Measurements from ENCODE around the gene MACROD2. TPM values are rescaled to one million over a fixed set of nuclear protein-coding genes. Genes with fewer than 3 reads are reported as not detected.
A peak's percentile ranks its signal among the peaks of the same experiment; 100 is the strongest.

MACROD2 gene
- total RNA-seq, 1 experiment from 2014 or later: 0.86 TPM

DNA sequence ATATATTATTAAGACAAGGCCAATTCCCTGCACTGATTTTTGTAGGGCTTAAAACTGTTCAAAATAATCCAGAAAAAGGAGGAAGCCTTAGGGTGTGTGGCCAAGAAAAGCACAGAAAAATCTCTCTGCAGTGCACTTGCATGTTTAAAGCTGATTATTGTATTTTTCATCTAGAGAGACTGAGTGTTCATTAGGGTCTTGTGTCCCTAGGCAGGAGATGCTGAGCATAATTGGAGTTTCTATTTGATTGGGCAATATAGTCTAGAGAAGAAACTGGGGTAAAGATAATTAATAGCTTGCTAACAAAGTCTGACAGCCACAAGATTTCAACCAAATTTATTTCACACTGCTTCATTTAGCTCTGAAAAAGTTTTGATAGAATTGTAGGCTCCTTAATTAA is 339.7 kb downstream of the MACROD2 start:
- DNase-seq (ENCODE audit: low read depth): no peak

DNA sequence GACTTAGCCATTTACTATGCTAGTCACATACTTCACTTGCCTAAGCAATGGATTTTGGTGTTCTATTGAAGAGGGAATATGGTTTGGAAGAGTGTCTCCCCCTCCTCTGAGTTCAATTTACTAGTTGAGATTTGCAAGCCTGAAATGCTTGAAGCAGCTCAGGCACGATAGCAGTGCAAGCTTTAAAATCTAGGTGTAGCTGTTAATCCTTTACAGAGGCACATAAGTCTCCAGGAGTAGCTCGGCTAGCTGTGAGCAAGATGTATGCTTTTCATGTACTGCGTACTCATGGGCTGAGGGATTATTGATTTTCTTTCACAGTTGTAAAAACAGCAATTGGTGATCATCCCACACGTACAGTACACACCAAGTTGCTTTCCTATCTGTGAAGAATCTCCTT is 341.4 kb downstream of the MACROD2 start:
- DNase-seq (ENCODE audit: low read depth): no peak

DNA sequence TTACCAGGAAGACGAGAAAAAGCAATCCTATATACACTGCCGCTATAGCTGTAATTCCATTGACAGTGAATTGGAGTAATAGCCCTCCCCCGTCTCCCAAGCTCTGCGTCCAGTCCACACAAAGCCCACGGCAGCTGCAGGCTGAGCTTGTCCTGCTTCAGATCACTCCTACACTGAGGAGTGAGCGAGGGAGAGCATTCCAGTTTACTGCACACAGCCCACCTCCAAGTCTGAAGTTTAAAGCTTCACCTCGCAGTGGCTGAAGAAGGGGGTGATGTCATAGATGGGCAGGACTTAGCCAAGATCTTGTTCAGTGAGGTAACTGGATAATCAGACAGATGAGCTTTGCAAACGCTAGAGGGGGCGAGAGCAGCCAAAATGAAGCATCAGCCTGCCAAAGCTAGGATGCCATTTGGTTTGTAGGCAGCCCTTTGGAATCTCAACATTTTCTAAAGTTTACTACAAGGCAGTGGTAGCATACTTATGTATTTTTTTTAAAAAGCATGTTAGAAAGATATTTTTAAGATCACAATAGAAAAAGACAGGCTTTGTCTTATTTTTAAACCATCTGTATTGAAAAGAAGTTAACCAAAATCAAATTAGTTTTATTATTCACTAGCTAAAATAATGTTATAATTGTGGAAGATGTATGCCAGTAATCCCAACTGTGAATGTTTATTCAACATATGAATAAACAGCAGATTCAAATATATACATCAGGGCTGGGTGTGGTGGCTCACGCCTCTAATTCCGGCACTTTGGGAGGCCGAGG is 342.3 kb downstream of the MACROD2 start, which contains the start of gene FLRT3:
TSS of gene FLRT3 (minus strand) at position 213 of the 772 bp plus-strand sequence. CDS start 10,106 bp downstream, outside the sequence.
- peak; percentile 69 for DNase-seq (ENCODE audit: low read depth)

DNA sequence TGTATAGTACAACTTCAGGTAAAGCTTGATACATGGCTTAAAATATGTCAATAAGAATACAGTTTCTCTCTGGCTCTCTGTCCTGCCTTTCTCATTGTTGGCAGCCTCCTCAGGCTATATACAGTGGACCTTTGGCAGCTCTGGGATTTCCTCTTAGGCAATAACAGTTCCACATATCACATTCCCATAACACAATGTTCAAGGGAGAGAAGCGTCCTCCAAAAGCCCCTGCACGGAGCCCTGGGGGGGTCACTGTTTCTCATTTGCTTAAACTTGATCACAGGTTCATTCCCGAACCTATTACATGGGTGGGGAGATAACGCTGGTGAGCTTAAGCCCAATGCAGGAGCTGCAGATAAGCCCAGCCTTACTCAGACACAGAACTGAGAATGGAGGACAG is 346.5 kb downstream of the MACROD2 start:
- DNase-seq (ENCODE audit: low read depth): no peak

DNA sequence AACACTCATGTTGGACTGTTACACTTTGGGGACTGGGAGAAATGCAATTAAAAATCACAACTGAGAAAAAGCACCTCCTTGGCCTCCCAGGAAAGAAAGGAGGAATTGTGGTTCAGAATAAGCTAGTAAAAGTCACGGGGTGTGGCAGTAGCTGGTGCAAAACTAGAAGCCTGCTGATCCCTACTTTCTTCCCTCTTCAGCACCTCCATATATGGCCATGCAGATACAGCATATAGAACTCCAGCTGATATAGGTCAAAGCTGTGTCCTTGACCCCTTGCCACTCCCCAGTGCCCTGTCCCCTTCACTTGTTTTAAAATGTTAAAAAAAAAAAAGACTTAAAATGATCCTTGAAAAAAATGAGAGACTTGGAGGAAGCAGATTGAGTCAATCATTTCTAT is 347.6 kb downstream of the MACROD2 start:
- no peak for DNase-seq (ENCODE audit: low read depth)

DNA sequence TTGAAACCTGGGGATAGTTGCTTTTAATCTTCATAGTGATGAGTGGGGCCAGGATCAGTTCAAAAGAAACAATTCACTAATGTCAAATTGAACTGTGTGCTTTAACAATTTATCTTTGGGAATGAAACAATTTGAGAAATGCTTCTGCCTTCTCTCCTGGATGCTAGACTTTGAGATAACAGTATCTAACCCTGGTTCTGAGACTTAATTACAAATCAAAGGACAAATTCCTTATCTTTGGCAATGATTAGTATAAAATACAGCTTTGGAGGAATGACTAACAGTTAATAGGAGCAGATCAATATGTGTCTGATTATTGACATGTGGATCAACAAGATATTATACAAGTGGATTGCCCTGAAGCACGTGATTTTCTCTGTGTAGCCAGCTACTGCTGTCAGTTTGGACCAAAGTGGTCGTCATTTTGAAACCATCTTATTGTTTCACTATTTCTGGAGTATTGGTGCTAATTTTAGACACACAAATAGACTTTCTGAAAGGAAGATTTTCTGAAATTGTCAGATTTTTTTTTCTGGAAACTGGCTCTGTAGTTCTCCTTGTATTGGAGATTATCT is 348.3 kb downstream of the MACROD2 start:
- DNase-seq (ENCODE audit: low read depth): no peak

DNA sequence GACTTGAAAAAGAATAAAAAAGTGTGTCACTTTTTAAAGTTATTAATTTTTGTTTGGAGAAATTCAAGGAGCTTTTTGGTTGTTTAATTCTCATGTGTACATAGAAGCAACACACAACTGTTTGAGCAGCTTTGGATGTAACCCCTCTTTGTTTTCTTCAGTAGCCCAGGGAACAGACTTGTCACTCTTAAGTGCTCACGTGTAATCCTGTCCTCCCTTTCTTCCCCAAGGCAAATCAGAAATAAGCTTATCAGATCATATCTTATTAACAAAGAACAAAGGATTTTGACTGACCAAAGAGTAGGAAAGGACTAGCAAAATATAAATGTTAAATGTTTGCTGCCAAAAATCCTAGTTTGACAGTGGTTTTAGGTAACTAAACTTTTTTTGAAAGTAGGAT is 349.4 kb downstream of the MACROD2 start:
- no peak for DNase-seq (ENCODE audit: low read depth)

DNA sequence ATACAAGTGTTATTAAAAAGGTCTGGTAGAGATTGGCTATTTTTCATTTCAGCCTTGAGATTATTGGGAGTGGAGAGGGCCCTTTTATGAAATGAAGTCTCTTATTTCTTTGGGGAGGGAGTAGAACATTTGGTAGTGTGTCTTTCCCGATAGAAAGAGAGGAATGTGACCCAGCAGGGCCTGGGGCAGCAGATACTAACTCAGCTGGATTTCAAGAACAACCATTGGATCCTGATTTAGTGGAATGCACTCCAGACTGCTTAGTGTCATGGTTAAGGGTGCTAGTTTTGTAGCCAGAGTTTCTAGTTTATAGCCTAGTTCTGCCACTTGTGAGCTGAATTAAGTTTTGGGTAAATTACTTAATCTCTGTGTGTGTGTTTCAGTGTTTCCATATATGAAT is 360.5 kb downstream of the MACROD2 start:
- no peak for DNase-seq (ENCODE audit: low read depth)

DNA sequence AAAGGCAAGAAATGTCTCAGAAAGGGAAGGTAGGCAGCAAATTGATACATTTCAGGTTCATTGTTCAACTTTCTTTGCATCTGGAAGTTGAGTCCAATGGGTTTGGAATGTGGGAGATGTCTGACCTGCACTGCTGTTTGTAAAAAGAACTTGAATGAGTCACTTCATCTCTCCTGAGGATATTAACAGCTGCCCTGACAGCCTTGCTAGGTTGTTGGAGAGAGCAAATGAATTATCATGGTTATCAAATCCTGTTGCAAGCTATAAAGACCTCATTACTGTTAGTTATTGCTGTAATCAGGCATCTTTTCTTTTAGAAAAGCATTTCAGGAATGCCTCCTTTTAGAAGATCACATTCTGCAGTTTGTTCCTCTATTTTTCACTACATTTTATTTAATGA is 365.1 kb downstream of the MACROD2 start:
- DNase-seq (ENCODE audit: low read depth): no peak

DNA sequence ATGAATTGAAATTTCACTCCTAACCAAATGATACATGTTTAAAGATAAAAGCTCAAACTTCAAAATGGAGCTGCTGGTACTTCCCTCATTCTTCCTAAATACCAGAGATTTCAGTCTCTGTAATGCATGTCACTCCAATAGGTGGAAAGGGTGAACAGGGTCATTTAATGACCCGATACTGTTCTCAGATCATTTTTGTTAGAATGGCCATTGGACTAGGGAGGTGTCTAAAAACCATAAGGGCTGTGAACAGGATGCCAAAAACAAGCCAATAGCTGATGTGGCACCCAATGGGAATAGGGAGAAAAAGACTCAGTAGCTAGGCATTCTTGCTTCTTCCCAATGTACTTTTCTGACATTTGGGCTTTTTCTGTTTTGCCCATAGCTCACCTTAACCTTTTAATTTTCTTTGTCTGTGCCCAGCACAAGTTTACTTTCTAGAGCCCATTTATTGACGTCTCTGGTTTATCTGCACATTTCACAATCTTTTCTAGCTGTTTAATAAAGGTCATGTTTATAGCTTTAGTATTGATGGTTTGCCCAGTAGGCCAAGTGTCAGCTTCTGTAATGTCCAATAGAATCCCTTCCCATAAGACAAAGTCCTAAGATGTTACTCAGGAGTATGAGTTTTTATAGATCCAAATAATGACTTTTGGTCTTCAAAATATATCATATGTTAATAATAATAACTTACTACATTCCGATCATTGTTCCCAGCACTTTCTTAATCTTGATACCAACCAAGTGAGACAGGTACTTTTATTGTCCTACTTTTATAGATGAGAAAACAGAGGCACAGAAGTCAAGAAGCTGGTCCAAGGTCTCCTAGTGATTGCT is 366.4 kb downstream of the MACROD2 start:
- no peak for DNase-seq (ENCODE audit: low read depth)

DNA sequence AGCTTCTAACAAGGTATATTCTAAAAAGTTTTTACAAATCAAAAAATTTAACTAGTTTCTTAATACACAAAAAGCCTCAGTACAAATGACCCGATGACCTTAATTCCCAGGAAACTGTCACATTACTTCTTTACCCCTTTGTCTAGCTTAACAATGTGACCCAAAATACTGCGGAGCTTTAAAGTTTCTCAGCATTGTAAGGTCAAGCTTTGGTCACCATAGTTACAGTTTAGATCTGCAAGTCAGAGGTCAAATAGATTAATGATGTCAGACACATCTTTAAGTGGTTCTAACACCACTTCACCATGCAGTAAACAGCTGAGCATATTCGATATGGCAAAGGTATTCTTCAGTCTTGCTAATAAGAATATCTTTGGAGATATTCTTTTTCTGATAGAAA is 378.9 kb downstream of the MACROD2 start:
- DNase-seq (ENCODE audit: low read depth): no peak

DNA sequence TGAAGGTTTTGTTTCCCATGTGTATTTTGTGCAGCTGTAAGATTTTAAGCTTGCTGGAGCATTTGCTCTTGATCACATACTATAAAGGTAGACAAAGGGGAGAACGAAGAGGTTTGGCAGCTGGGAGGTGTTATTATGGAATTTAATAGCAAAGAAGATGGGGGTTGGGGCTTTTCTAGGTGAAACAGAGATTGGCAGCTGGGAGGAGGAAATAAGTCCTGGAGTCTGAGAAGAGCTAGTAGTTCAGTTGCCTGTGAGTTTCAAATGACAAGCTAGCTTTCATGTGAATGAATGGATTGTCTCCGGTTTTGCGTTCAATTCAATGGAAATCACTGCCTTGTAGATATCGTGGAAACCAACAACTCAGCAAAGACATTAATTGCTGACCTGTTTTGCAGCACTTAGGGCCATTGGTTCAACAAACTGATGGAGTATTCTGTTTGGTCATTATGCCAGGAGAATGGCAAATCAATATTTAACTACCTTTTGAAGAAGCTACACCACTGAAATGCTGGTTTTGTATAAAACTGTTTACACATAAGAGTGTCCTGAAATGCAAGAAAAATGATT is 380.2 kb downstream of the MACROD2 start:
- DNase-seq (ENCODE audit: low read depth): no peak

DNA sequence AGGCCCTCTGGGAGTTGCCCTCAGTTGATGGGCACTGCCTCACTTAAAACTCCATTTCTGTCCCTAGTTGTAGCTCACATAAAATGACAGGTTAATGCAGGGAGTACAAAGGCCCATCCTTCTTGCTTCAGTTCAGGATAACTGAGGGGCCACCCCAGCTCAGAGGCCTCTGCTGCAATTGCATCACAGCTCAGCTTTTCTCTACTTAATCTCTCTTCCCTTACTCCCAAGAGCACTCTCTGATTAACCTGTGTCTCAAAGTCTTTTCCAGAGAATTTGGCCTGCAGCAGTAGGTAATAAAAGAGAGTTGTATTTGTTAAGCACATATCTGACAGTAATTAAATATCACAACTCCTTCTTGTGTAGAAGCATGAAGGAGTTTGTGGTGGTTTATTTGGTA is 383.0 kb downstream of the MACROD2 start:
- DNase-seq (ENCODE audit: low read depth): no peak

DNA sequence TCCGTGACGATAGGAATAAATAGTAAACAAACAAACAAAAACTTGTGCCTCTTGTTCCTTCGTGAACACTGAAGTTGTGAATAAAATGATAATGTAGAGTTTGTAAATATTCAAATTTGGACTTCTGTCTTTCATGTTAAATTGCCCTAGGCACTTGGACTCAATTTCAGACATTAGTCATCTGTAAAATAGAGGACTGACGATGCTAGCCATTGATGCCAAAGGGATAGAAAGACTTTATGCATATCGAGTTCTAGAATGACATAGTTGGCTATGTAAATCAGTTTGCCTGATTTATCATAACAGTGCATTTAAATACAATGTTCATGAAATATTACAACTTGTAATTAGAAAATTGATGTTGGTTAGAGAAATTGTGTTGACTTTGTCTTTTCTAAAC is 388.0 kb downstream of the MACROD2 start:
- DNase-seq (ENCODE audit: low read depth): no peak

DNA sequence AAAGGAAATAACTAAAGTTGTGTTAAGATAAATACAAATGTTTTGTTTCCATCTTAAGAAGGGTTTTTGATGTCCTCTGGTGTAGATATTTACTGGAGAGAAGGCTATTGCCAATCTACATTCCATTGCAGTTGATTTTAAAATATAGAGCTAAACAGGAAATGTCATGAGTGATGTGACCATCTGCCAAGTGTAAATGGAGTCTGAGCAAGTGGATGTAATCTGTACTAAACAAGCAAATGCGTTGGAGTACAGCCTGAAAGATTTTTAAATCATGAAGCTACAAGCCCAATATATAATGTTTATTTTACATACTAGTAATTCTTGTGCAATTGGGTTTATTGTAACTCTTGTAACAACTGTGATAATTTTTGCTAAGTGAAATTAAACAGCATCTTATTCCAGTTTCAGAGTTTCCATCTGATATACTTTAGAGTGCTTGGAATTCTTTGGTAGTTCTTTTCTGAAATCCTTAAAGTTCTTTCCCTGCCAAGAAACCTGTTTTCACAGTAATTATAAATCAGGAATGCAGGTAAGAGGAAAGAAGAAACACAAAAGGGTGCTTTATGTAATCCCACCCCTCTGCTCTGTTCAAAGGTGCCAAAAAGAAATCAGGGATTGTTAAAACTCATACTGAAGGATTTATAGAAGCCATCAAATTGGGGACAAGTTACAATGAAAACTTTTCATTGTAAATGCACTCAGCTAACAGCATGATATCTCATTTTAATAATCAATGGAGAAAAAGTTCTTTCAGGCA is 389.3 kb downstream of the MACROD2 start:
- no peak for DNase-seq (ENCODE audit: low read depth)

DNA sequence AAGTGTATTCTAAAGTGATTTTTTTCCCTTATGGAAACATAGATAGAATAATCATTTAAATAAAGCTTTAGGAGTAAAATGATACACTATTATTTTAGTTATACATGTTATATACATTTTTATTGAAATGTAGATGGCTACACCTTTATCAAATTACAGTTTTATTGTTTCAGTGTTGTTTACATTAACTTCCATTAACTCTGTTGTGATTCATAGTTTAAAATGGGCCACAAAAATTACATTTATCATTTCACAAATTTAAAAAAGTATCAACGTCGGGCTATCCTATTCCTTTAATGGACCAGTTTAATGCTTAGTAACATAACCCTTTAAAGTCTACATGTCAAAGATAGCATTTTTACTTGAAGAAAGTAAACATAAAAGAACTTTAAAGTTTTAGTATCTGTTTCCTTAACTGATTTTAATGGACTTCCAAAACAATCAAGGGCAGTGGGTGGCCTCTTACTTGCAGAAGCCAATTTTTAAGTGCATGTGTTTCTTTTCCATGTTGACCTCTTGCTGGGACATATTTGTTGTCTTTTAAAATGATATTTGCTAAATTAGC is 389.9 kb downstream of the MACROD2 start:
- no peak for DNase-seq (ENCODE audit: low read depth)

DNA sequence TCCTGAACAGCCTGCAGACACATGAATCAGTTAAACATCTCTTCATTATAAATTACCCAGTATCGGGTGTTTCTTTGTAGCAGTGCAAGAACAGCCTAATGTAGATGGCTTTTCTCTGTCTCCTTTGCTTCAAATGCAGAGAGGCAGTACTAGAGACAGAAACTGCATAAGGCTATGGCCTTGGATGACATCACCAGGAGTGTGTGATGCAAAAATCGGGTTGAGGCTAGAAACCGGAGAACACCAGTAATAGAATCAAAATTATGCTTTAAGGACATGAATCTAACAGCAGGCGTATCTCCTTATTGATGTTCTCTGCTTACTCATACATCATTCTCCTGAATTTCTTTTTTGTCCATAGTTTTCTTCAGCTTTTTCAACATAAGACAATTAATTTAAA is 391.4 kb downstream of the MACROD2 start:
- no peak for DNase-seq (ENCODE audit: low read depth)

DNA sequence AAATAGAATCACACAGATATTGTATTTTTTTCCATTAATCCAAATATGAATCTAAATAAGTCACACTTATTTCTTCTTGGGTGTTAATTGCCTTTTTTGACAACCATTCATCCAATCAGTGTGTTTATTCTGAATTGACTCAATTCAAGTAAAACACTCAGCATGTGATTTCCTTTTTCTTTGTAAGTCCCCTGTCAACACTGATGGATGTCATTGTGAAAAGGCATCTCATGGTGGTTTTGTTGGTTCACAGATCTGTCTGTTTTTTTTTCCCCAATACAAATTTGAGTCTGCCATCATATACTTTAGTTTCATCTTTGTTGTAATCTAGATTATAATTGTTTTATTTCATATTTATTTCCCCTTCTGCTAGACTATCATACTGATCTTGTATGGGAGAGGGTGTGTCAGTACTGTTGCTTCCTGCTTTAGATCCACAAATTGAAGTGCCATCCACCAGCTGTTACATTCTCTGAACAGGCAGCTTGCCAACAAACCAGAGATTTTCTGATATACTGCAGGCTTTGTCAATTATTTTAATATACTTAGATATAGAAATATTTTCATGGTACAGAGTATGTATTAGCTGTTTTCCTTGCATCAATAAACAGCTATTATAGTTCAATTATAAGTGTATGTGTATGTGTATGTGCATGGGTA is 406.3 kb downstream of the MACROD2 start:
- no peak for DNase-seq (ENCODE audit: low read depth)

DNA sequence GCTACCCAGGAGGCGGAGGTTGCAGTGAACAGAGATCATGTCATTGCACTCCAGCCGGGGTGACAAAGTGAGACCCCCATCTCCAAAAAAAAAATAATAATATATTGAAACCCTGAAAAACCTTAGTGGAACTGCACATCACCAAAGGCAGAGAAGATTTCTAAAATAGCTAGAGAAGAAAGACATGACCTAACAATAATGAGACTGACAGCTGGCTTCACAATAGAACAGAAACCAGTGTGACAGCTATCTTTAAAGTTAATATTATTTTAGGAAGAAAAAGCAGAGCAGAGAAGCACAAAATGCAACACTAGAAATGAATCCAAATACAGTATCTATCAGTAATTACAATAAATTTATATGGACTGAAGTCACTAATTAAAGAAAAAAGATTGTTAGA is 409.2 kb downstream of the MACROD2 start:
- DNase-seq (ENCODE audit: low read depth): no peak

DNA sequence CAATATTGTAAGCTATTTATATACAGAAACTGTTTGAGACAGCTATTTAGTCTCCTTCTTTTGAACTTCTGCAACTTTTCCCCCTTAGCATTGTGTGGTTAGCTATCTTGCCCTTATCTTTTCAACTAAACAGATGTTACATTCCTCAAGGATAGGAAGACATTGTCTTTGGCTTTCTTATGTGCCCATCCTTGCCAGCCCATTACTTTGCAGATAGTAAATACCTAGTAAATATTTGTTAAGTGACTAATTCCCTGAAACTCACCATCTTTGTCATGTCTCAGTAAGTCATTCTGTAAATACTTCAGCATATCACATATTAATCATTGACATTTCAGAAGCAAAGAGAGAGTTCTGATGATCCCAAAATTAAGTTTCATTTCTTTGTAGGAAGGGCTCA is 411.2 kb downstream of the MACROD2 start:
- no peak for DNase-seq (ENCODE audit: low read depth)

DNA sequence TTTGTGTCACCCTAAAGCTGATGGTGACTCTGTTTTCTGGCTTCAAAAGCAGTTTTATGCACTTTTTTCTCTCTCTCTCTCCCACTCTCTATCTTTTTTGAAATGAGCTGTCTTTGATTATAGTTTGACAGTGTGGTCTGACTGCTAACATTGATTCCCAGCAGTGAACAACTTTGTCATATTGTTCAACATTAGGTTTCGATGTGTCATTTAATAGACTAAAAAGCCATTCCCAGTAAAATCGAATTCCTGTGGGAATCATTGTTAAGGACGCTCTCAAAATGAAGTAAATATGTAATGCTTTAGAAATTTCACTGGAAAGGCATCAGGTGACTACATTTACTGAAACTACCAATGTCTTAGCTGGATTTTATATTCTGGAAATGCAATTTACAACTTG is 412.0 kb downstream of the MACROD2 start:
- no peak for DNase-seq (ENCODE audit: low read depth)

All from Daoy (cell line).